AG20443 (cell line): Measurements from ENCODE around the gene GNAS-AS1.

Experiments used
- DNase-seq: peaks from one replicate; pipeline ENCODE4 v3.0.0; 2012; ENCODE audit warnings: low spot score, mixed read lengths

GNAS-AS1 gene

GRCh38 chr20:58808271-58809046 lies 42.2 kb downstream of the GNAS-AS1 start:
- no peak for DNase-seq

DNA sequence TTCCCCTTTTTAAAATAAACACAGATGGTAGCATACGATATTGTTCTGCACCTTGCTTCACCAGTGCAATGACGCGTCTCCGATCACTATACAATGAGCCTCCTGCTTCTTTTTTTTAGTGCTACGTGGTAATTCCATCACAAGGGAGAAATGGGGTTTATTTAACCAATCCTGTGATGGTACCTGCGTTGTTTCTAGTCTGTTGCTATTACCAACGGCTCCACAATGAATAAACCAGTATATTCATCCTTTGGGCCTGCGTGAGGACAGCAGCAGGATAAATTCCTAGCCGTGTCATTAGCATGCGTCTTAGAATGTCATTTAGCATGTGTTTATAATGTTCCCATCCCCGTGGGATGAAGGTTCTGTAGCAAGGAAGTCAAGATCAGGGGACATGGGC lies 42.9 kb downstream of the GNAS-AS1 start:
- no peak for DNase-seq

DNA sequence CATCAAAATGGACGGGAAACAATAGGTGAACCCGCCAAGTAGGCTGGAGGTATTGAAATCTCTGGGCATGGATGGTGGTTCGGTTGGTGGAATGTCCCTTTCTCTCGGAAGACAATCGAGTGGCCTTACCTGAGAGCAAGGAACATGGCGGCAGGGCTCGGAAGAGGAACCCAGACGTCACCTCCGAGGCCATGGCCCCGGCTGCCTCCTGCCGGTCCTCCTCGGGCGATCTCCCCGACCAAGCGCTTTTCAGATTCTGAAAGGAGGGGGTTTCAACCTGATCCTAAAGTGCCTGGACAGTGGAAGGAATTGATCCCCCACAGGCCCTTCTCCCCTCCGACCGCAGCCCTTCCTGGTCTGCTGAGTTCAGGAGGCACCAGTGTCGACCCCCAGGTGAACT lies 47.2 kb downstream of the GNAS-AS1 start:
- no peak for DNase-seq

GRCh38 chr20:58802061-58802460 lies 48.6 kb downstream of the GNAS-AS1 start:
- no peak for DNase-seq

DNA sequence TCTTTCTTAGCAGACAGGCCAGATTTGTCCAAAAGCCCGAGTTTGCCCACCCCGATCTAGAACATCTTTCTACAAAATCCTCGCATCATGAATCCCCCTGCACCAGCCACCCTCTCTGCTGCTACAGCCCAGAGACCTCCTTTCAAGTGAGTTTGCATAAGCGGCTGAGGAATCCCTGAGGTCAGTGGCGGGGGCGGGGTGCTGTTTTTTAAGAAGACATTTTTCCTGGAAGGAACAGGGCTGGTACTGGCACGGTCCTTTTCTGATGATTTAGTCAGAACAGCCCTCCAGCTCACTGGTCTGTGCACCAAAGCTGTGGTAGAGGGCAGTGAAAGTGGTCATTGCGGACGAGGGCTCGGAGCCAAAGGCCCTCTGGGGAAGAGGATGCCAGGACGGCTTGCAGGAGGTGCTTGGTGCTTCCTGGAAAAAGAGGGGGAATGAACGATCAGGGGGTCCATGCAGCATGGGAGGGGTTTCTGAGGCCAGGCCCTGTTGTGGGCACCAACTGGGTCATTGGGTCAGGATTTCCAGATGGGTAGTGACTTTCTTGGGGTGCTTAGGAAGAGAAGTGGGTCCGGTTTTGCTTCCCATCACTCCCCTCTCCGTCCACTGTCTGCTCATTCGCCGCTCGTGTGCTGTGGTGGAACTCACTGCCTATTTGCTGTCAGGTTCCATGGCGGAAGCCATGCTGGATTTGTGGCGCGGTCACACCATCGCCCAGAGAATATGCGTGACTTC lies 50.4 kb downstream of the GNAS-AS1 start:
- DNase-seq: no peak

GRCh38 chr20:58797371-58798338 lies 53.0 kb downstream of the GNAS-AS1 start:
- DNase-seq: no peak

DNA sequence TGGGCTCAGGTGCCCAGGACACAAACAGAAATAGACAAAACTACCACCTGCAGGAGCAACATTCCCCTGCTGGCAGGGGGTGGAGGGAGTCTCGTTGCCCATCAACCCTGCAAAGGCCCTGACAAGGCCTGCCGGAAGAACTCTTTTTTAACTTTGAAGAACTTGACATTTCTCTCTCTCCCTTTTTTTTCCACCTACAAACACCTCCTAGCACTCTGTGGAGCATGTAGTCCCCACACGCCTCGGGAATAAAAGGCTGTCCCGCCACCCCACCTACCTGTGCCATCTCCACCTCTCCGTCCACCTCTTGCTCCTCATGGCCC lies 54.8 kb downstream of the GNAS-AS1 start:
- no peak for DNase-seq

DNA sequence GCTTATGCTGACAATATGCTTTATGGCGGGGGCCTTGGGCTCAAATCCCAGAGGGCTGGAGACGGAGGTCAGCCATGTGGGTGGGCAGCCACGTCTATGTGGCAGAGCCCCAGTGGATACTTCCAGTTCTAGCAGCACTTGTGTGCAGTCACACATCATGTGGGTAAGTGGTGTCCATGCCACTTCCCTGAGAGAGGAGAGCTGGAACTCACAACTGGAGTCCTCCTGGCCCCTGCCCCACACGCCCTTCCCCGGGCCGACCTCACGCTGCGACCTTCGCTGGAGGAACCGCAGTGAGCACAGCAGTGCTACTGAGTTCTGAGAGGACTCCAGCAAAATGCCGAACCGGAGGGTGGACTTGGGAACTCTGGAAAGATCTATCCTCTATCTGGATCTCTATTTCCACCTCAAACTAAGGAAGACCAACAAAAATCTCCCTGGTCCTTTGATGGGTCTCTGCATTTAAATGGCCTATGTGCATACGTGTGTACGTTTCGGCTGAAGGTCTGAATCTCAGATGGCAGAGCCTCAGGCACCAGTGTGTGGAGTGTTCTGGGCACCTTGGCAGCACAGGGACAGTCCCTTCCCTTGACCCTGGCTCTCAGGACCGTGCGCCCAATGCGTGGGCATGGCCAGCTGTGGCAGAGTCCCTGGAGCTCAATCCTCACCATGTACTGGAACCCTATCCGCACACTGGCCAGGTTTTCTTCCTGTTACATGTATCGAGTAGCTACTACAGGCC lies 55.4 kb downstream of the GNAS-AS1 start:
- no peak for DNase-seq

GRCh38 chr20:58794510-58795180 lies 56.1 kb downstream of the GNAS-AS1 start:
- DNase-seq: no peak

- DNase-seq: no peak
Observed at GRCh38 chr20:58793512-58794420, 56.9 kb downstream of the GNAS-AS1 start.

DNA sequence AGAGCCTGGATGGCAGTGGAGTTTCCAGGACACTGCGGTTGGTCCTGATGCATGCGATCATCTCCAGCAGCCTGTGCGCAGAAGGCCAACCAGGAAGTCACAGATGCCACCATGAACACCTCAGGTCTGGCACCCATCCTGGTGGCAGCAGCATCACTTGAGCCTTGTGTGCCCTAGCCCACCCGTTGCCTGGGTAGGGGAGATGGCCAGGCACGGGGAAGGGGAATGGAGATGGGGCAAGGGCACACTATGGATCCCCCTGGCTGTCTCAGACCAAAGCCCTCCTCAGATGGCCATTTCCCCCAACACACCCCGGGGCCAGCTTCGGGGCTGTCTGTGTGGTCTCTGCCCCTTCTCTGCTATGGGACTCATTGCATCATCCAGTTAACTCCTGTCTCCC lies 58.3 kb downstream of the GNAS-AS1 start:
- DNase-seq: no peak

- no peak for DNase-seq
Observed at GRCh38 chr20:58791286-58791685, 59.4 kb downstream of the GNAS-AS1 start.

DNA sequence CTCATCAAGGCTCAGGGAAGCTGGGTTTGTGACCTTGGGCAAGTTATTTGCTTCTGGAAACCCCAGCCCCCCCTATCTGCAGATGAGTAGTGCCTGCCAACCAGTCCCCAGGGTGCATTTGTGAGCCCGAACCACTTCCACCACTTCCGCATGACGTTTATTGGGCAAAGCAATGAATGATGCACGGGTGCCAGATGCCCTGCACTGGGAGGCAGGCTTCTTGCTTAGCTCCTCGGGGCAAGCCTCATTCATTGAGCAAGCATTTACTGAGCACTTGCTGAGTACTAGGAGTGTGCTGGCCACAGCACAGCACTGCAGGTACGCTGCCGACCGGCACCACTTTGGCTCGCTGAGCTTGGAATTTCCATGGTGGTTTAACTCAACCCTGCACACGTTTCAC lies 60.2 kb downstream of the GNAS-AS1 start:
- no peak for DNase-seq

DNA sequence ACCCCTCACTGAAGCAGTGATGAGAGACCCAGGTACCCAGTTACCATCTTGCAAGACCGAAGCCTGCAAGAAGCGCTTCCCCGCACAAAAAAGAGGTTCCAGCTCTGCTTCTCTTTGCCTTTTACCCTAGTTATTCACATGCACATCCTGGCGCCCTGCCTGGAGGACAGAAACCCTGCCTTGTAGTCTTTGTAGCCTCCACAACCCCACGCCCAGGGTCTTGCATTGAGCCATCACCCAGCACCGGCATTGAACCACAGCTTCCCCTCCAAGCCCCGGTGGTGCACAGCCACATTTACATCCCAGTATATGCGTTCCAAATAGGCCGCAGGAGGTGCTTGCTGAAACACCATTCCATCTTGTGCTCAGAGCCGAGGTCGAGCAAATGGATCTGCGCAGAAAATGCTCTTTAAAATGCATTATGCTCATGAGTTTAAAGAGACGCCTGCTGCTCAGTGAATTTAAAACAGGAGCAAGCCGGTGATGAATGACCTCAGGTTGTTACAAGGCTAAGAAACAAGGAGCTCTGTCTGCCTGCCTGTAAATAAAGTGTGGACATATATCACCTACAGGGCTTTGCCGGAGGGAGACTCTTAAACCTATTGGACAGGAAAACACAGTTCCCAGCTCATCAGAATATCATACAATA lies 61.7 kb downstream of the GNAS-AS1 start:
- no peak for DNase-seq

DNA sequence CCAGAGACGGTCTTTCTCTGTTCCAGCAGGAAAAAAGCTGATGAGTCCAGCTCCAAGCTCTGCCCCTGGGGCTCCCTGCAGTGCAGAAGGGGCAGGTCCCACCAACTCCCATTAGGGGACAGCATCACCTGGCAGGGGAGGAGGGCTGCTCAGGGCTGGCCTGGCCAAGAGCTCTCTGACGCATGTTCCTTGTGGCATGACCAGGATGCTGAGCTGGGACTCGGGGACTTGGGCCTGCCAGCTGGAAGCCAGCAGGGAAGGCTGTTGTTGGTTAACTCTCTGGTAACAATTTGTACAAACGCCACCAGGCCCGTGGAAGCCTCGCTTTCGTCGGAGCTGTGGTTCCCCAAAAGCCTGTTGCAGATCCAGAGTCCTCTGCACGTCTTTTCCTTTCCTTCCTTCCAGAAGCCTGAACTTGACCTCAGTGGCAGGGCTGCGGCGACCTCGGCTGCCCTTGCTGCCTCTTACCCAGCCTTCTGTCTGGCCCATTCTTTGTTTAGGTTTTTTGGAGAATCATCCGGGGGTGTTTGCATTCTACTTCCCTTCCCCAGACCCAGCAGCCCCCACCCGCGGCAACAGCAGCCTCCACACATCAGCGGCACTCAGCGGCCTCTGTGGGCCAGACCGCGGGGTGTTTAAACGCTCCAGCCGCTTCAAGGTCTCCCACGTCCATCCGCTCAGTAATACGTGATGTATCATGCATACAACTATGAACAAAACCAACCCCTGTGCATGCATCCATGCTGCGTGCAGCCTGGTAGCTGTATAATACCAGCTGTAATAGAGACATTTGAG lies 63.3 kb downstream of the GNAS-AS1 start:
- no peak for DNase-seq

DNA sequence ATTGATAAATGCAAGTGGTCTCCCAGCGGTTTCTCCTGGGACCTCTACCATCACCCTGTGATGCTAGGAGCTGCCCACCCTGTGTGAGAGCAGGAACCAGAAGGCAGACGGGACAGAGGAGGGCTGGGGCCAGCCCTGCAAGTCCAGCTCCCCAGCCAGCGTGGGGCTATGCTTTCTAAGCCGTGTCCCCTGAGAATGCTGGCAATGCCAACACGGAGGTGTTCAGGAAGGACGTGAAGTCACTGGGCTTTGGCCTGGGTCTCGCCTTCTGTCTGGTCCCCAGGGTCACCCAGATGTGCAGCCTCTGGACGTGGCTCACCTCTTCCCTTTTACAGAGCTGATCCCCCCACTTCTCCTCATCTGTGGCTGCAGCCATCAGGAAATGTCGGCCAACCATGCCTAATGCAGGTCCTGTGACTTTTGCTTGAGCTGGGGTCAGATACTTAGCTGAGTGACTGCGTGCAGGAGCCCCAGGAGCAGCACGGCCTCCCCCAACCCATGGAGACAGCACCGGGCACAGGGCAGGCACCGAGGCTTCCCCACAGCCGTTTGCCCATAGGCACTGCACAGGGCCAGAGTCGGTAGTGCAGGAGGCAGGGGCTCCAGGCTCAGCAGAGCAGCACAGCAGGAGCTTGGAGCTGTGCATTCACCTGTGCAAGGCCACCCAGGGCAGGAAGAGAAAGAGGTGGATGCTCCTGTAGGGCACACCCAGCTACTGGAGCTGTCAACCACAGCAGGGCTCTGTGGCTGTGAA lies 66.2 kb downstream of the GNAS-AS1 start:
- no peak for DNase-seq

DNA sequence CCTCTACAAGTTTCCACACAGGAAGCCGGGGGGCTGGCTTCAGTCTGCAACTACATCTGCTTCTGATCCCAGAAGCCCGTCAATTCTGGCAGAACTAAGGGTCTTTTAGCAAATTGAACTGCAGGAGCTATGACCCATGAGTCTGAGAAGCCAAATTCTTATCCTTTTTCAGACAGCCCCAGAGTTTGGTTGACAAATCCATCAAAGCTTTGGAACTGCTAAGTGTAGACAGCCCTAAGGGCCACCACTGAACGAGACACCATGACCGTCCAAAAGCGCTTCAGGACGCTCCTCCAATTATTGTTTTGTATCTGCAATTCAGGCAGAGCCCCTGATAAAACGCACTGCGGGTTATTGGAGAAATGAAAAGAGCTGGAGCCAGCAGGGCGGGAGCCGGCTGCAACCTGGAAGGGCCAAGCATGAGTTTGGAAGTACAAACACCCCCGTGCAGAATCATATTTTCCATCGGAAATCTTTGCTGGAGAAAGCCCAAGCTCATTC lies 67.1 kb downstream of the GNAS-AS1 start:
- no peak for DNase-seq

DNA sequence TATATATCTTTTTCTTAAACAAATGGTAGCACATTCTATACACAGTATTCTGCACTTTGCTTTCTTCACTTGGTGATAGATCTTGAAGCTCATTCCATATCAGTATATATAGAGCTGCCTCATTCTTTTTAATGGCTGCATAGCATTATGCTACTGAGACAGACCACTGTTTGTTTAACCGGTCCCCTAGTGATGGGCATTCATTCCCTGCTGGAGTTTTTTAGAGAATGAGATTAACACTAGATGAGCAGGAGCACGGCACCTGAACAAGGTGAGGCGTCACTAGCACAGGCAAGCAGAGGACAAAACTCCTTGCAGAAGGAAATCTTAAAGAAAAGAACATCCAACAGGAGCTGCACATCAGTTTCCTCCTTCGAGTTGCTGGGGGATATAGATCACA lies 69.6 kb downstream of the GNAS-AS1 start:
- no peak for DNase-seq
